Breast epithelium (tissue), 4 donors: Measurements from ENCODE around the gene SS18L1. TPM values are rescaled to one million over a fixed set of nuclear protein-coding genes. Genes with fewer than 3 reads are reported as not detected.

Experiments
- DNase-seq, 2 donors: peaks; one replicate each; pipeline ENCODE4 v3.0.0-alpha.2; 2019; ENCODE audit warnings: low spot score in 2 of 2
- H3K27ac ChIP-seq, 2 donors: fragments of 200-600 bp; sonication (generic) in 1 of 2; one replicate each; pipeline ENCODE4 v1.5.1; 2016 to 2019; ENCODE audit warnings: mild to moderate bottlenecking in 1 of 2
- H3K27me3 ChIP-seq, 2 donors: fragments of 200-600 bp; sonication (generic) in 1 of 2; one replicate each; pipeline versions ENCODE4 v1.5.1 to v1.6.0; 2017 to 2019; ENCODE audit warnings: control low read depth in 1 of 2, mild to moderate bottlenecking in 1 of 2
- H3K36me3 ChIP-seq: fragments of 200-600 bp; one replicate; pipeline ENCODE4 v1.5.1; 2019
- H3K4me1 ChIP-seq, 2 donors: fragments of 200-600 bp; sonication (generic); one replicate each; pipeline ENCODE4 v1.5.1; 2016 to 2019; ENCODE audit warnings: control low read depth in 1 of 2
- H3K4me3 ChIP-seq, 3 donors: fragments of 200-600 bp; sonication (generic); 1 replicate in 2 of 3; 2 replicates in 1 of 3; pipeline ENCODE4 v1.5.1; 2016 to 2019; ENCODE audit warnings: mild to moderate bottlenecking in 3 of 3, moderate library complexity in 2 of 3
- H3K9me3 ChIP-seq, 2 donors: fragments of 200-600 bp; sonication (generic) in 1 of 2; one replicate each; pipeline ENCODE4 v1.5.1; 2016 to 2019; ENCODE audit warnings: control low read depth in 1 of 2
- POLR2A ChIP-seq: fragments of 450-650 bp; IDR thresholded peaks from one replicate; pipeline ENCODE4 v1.6.1; 2016; ENCODE audit warnings: antibody characterized with exemption, mild to moderate bottlenecking, moderate library complexity
- POLR2AphosphoS5 ChIP-seq, 3 donors: sonication (generic); formaldehyde crosslinking; IDR thresholded peaks; one replicate each; pipeline ENCODE4 v1.6.1; 2017; ENCODE audit warnings: antibody characterized with exemption in 3 of 3
- intact Hi-C: fragments of 100-400 bp; cut with DNase I; formaldehyde crosslinking; loops from one replicate; pipeline ENCODE4 v1.15.1; 2023; ENCODE audit warnings: low total_unique reads
- total RNA-seq, 3 donors: library from RNA; depleted of rRNA; stranded (reverse); fragments of >200 nt; gene quantifications; one replicate each; pipeline ENCODE4 v1.1.0, GENCODE V29; 2016
- TF ChIP-seq, protein P1 (sequence below), 3 donors: fragments of 450-650 bp; IDR thresholded peaks; one replicate each; pipeline ENCODE4 v1.5.1; 2016 to 2017; ENCODE audit warnings: antibody characterized with exemption in 3 of 3, mild to moderate bottlenecking in 3 of 3, moderate library complexity in 3 of 3

SS18L1 gene
- total RNA-seq, 3 donors from 2014 or later = 12.5 to 18.4 (median 14.4) TPM

- no peak for DNase-seq
- no peak for TF ChIP-seq POLR2AphosphoS5 (IDR thresholded peaks at IDR 0.05)
- TF ChIP-seq, protein P1, sequence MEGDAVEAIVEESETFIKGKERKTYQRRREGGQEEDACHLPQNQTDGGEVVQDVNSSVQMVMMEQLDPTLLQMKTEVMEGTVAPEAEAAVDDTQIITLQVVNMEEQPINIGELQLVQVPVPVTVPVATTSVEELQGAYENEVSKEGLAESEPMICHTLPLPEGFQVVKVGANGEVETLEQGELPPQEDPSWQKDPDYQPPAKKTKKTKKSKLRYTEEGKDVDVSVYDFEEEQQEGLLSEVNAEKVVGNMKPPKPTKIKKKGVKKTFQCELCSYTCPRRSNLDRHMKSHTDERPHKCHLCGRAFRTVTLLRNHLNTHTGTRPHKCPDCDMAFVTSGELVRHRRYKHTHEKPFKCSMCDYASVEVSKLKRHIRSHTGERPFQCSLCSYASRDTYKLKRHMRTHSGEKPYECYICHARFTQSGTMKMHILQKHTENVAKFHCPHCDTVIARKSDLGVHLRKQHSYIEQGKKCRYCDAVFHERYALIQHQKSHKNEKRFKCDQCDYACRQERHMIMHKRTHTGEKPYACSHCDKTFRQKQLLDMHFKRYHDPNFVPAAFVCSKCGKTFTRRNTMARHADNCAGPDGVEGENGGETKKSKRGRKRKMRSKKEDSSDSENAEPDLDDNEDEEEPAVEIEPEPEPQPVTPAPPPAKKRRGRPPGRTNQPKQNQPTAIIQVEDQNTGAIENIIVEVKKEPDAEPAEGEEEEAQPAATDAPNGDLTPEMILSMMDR (IDR thresholded peaks at IDR 0.05) = no peak
- TF ChIP-seq POLR2A = no peak
- Histone ChIP-seq H3K27ac (no peak overlapping the region), H3K36me3 (peaks cover 6% of the 10 kb centered on the region), H3K9me3 (no peaks in the 10 kb centered on the region), H3K4me3 (no peak overlapping the region), H3K4me1 (no peaks in the 10 kb centered on the region), H3K27me3 (no peaks in the 10 kb centered on the region)
- intact Hi-C loops = no loop called here
These were observed 59.3 kb downstream of the SS18L1 start for GRCh38 chr20:62202676-62203377.

- H3K4me1 ChIP-seq = no peaks in the 10 kb centered on the region
- no peak for DNase-seq
- H3K27ac ChIP-seq = no peak overlapping the region
- intact Hi-C loops = no loop called here
- H3K36me3 ChIP-seq = peaks cover 6% of the 10 kb centered on the region
- H3K27me3 ChIP-seq = no peaks in the 10 kb centered on the region
- TF ChIP-seq, protein P1 (IDR thresholded peaks at IDR 0.05) = no peak
- TF ChIP-seq POLR2A = no peak
- no peak for TF ChIP-seq POLR2AphosphoS5 (IDR thresholded peaks at IDR 0.05)
- no peak overlapping the region for H3K4me3 ChIP-seq
- H3K9me3 ChIP-seq = no peaks in the 10 kb centered on the region
These were observed 59.9 kb downstream of the SS18L1 start for GRCh38 chr20:62203378-62204030.

- Histone ChIP-seq H3K27me3 (peaks cover 4 to 15% of the 10 kb centered on the region in 2 donors), H3K9me3 (no peaks in the 10 kb centered on the region), H3K36me3 (peaks cover 1% of the 10 kb centered on the region), H3K4me1 (no peaks in the 10 kb centered on the region), H3K4me3 (no peak overlapping the region), H3K27ac (no peak overlapping the region)
- intact Hi-C loops = no loop called here
- no peak for DNase-seq
- TF ChIP-seq POLR2AphosphoS5 (IDR thresholded peaks at IDR 0.05) (no peak), POLR2A (no peak)
- TF ChIP-seq, protein P1 (IDR thresholded peaks at IDR 0.05) = no peak
These were observed 62.2 kb downstream of the SS18L1 start for GRCh38 chr20:62205618-62206387.

GRCh38 chr20:62206388-62206775, 62.8 kb downstream of the SS18L1 start:
- Histone ChIP-seq H3K27me3 (peaks cover 4 to 20% of the 10 kb centered on the region in 2 donors), H3K27ac (no peak overlapping the region), H3K4me3 (no peak overlapping the region), H3K36me3 (no peaks in the 10 kb centered on the region), H3K4me1 (no peaks in the 10 kb centered on the region), H3K9me3 (no peaks in the 10 kb centered on the region)
- TF ChIP-seq POLR2AphosphoS5 (IDR thresholded peaks at IDR 0.05) (no peak), POLR2A (no peak)
- TF ChIP-seq, protein P1 (IDR thresholded peaks at IDR 0.05) = no peak
- intact Hi-C loops = no loop called here
- no peak for DNase-seq
